Body of pancreas (tissue), 4 donors: Measurements from ENCODE around the gene OR1E1.

ENCODE experiments used
- POLR2A ChIP-seq, 3 donors: fragments of 450-650 bp; IDR thresholded peaks; one replicate each; pipeline ENCODE4 v1.6.1; 2016; ENCODE audit warnings: antibody characterized with exemption in 3 of 3, mild to moderate bottlenecking in 2 of 3
- TF ChIP-seq, protein P1 (sequence below), 7 experiments: fragments of 450-650 bp in 4 of 7; fragments of 200-600 bp in 3 of 7; sonication (generic) in 3 of 7; IDR thresholded peaks; one replicate each; pipeline ENCODE4 v1.5.1; 2016 to 2019; ENCODE audit warnings: antibody characterized with exemption in 7 of 7

DNA sequence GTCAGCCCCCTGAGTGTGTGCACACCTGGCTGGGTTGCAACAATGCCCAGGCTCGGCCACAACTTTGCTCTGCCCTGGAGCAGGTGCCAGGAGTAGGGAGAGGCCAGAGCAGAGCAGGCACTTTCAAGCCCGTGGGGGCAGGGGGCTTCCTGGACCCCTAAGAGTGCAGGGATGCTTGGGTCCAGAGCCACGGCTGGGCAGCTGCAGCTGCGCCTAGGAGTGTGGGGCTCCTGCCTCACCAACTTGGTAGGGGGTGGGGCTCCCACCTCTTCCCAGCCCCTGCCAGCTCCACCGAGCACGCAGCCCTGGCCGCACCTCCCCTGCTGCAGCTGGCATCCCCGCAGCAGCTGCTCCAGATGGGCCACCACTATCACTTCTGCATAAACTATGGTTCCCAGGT is 19.9 kb downstream of the OR1E1 start:
- TF ChIP-seq, protein P1, sequence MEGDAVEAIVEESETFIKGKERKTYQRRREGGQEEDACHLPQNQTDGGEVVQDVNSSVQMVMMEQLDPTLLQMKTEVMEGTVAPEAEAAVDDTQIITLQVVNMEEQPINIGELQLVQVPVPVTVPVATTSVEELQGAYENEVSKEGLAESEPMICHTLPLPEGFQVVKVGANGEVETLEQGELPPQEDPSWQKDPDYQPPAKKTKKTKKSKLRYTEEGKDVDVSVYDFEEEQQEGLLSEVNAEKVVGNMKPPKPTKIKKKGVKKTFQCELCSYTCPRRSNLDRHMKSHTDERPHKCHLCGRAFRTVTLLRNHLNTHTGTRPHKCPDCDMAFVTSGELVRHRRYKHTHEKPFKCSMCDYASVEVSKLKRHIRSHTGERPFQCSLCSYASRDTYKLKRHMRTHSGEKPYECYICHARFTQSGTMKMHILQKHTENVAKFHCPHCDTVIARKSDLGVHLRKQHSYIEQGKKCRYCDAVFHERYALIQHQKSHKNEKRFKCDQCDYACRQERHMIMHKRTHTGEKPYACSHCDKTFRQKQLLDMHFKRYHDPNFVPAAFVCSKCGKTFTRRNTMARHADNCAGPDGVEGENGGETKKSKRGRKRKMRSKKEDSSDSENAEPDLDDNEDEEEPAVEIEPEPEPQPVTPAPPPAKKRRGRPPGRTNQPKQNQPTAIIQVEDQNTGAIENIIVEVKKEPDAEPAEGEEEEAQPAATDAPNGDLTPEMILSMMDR (IDR thresholded peaks at IDR 0.05) = no peak
- TF ChIP-seq POLR2A (IDR thresholded peaks at IDR 0.05) = no peak
